GM23338 (cell line): ENCODE measurements around the gene B4GALT5. TPM values are rescaled to one million over a fixed set of nuclear protein-coding genes. Genes with fewer than 3 reads are reported as not detected.

Experiments
- ATAC-seq: fragments of 200-7000 bp; cut with Tn5 transposase; 3 replicates; pipeline ENCODE4 v1.9.1; 2020
- DNase-seq: peaks from one replicate; pipeline ENCODE4 v3.0.0-alpha.2; 2015; ENCODE audit warnings: low spot score
- H2AFZ ChIP-seq: fragments of 200-600 bp; sonication (generic); 2 replicates; pipeline ENCODE4 v1.8.0; 2016; ENCODE audit warnings: antibody characterized with exemption, mild to moderate bottlenecking, moderate library complexity
- H3F3A ChIP-seq: fragments of 200-600 bp; sonication (generic); replicated peaks from 2 replicates; pipeline ENCODE4 v1.8.0; 2017; ENCODE audit warnings: antibody characterized with exemption, mixed run types, low read depth
- H3K27ac ChIP-seq: fragments of 200-600 bp; sonication (generic); 2 replicates; pipeline ENCODE4 v1.6.1; 2016; ENCODE audit warnings: low read depth
- H3K27me3 ChIP-seq: fragments of 200-600 bp; sonication (generic); 2 replicates; pipeline ENCODE4 v1.8.0; 2016; ENCODE audit warnings: mild to moderate bottlenecking, mixed run types, moderate library complexity; ENCODE audit not compliant: insufficient read depth
- H3K36me3 ChIP-seq: fragments of 200-600 bp; sonication (generic); 2 replicates; pipeline ENCODE4 v1.8.0; 2016; ENCODE audit warnings: mild to moderate bottlenecking; ENCODE audit not compliant: insufficient read depth
- H3K4me1 ChIP-seq: fragments of 200-600 bp; sonication (generic); 2 replicates; pipeline ENCODE4 v1.8.0; 2016; ENCODE audit warnings: mild to moderate bottlenecking, moderate library complexity; ENCODE audit not compliant: insufficient read depth
- H3K4me2 ChIP-seq: fragments of 200-600 bp; sonication (generic); 2 replicates; pipeline ENCODE4 v1.7.1; 2017; ENCODE audit warnings: mixed run types
- H3K4me3 ChIP-seq: fragments of 200-600 bp; sonication (generic); 2 replicates; pipeline ENCODE4 v1.6.1; 2016; ENCODE audit warnings: mixed run types
- H3K79me2 ChIP-seq: fragments of 200-600 bp; sonication (generic); replicated peaks from 2 replicates; pipeline ENCODE4 v1.8.0; 2017; ENCODE audit warnings: mild to moderate bottlenecking; ENCODE audit not compliant: insufficient read depth
- H3K9me2 ChIP-seq: fragments of 200-600 bp; sonication (generic); 2 replicates; pipeline ENCODE4 v1.8.0; 2017; ENCODE audit not compliant: insufficient read depth
- H4K20me1 ChIP-seq: fragments of 200-600 bp; sonication (generic); replicated peaks from 2 replicates; pipeline ENCODE4 v1.8.0; 2017; ENCODE audit warnings: mild to moderate bottlenecking; ENCODE audit not compliant: insufficient read depth
- H3K27ac Mint-ChIP-seq: 2 replicates; pipeline ENCODE4 v1.8.0; 2020; ENCODE audit warnings: inconsistent platforms, mild to moderate bottlenecking, moderate library complexity, mixed read lengths
- H3K27me3 Mint-ChIP-seq: 3 replicates; pipeline ENCODE4 v1.8.0; 2022; ENCODE audit warnings: low read depth, mild to moderate bottlenecking, moderate library complexity, mixed read lengths, inconsistent platforms; ENCODE audit not compliant: insufficient read depth, poor library complexity
- H3K36me3 Mint-ChIP-seq: 3 replicates; pipeline ENCODE4 v1.8.0; 2021; ENCODE audit warnings: low read depth, mild to moderate bottlenecking, inconsistent platforms, moderate library complexity, mixed read lengths
- H3K4me1 Mint-ChIP-seq: 3 replicates; pipeline ENCODE4 v1.8.0; 2020; ENCODE audit warnings: mild to moderate bottlenecking, inconsistent platforms, mixed read lengths
- H3K4me3 Mint-ChIP-seq: 3 replicates; pipeline ENCODE4 v1.8.0; 2021; ENCODE audit warnings: moderate library complexity, mild to moderate bottlenecking, inconsistent platforms, mixed read lengths
- H3K9me3 Mint-ChIP-seq: 3 replicates; pipeline ENCODE4 v1.8.0; 2020; ENCODE audit warnings: moderate library complexity, mild to moderate bottlenecking, inconsistent platforms, mixed read lengths
- CREB1 ChIP-seq: fragments of 250-450 bp; sonication (Bioruptor Pico); IDR thresholded peaks from 2 replicates; pipeline ENCODE4 v1.5.0; 2020; ENCODE audit warnings: low read depth, mild to moderate bottlenecking, moderate library complexity
- CTCF ChIP-seq, 2 experiments: fragments of 200-600 bp in 1 of 2; sonication (generic) in 1 of 2; conservative IDR thresholded peaks; 2 replicates each; pipeline versions ENCODE4 v1.5.1 to v1.6.1; 2016 to 2017; ENCODE audit warnings: antibody characterized with exemption in 2 of 2, low read depth in 2 of 2, mild to moderate bottlenecking in 2 of 2, moderate library complexity in 1 of 2
- ETS1 ChIP-seq: IDR thresholded peaks from 2 replicates; pipeline ENCODE4 v1.6.1; 2016; ENCODE audit warnings: antibody characterized with exemption
- EZH2 ChIP-seq: fragments of 200-600 bp; sonication (generic); IDR thresholded peaks from one replicate; pipeline ENCODE4 v1.8.0; 2017; ENCODE audit warnings: antibody characterized with exemption, mild to moderate bottlenecking, low read depth; ENCODE audit not compliant: unreplicated experiment
- EZH2phosphoT487 ChIP-seq: fragments of 200-600 bp; sonication (generic); IDR thresholded peaks from one replicate; pipeline ENCODE4 v1.8.1; 2018; ENCODE audit warnings: antibody characterized with exemption; ENCODE audit not compliant: unreplicated experiment
- JUNB ChIP-seq: IDR thresholded peaks from one replicate; pipeline ENCODE4 v1.6.1; 2016; ENCODE audit warnings: antibody characterized with exemption; ENCODE audit not compliant: unreplicated experiment
- NANOG ChIP-seq: IDR thresholded peaks from 2 replicates; pipeline ENCODE4 v1.6.1; 2016; ENCODE audit warnings: antibody characterized with exemption, borderline replicate concordance
- POLR2AphosphoS5 ChIP-seq: IDR thresholded peaks from 2 replicates; pipeline ENCODE4 v1.6.1; 2016; ENCODE audit warnings: antibody characterized with exemption, low read depth
- STAT1 ChIP-seq: IDR thresholded peaks from one replicate; pipeline ENCODE4 v1.6.1; 2016; ENCODE audit warnings: antibody characterized with exemption; ENCODE audit not compliant: unreplicated experiment
- ZNF114 ChIP-seq: fragments of 250-450 bp; sonication (Bioruptor Pico); IDR thresholded peaks from 2 replicates; pipeline ENCODE4 v1.5.0; 2020; ENCODE audit warnings: mild to moderate bottlenecking, moderate library complexity
- ZNF331 ChIP-seq: fragments of 250-450 bp; sonication (Bioruptor Pico); IDR thresholded peaks from 2 replicates; pipeline ENCODE4 v1.5.0; 2020; ENCODE audit warnings: low read depth, mild to moderate bottlenecking, moderate library complexity
- ZNF462 ChIP-seq: fragments of 250-450 bp; sonication (Bioruptor Pico); IDR thresholded peaks from 2 replicates; pipeline ENCODE4 v1.5.0; 2020; ENCODE audit warnings: mild to moderate bottlenecking, moderate library complexity
- polyA plus RNA-seq: library from polyadenylated mRNA; unstranded; fragments of >200 nt; fragmentation: Nextera tagmentation; extraction: Ambion mirVana; gene quantifications from 2 replicates; pipeline ENCODE4 v1.2.1, GENCODE V29; 2016
- total RNA-seq: library from RNA; depleted of rRNA; stranded (reverse); fragments of >200 nt; shearing (Covaris generic); gene quantifications from 2 replicates; pipeline ENCODE4 v1.2.3, GENCODE V29; 2014
- TF ChIP-seq, protein P1 (sequence below): IDR thresholded peaks from one replicate; pipeline ENCODE4 v1.6.1; 2018; ENCODE audit warnings: antibody characterized with exemption; ENCODE audit not compliant: unreplicated experiment

B4GALT5 gene
- total and polyA plus RNA-seq, 2 experiments from 2014 or later: 19.1 to 50.3 TPM

GRCh38 chr20:49637046-49637637 lies 76.5 kb downstream of the B4GALT5 start:
- no peak overlapping the region for H3K4me3 Mint-ChIP-seq
- no peak for TF ChIP-seq ZNF462 (CRISPR knock-in tag)
- TF ChIP-seq ZNF114 (CRISPR knock-in tag): no peak
- no peak for TF ChIP-seq JUNB
- TF ChIP-seq ETS1: no peak
- TF ChIP-seq EZH2: no peak
- TF ChIP-seq, protein P1, sequence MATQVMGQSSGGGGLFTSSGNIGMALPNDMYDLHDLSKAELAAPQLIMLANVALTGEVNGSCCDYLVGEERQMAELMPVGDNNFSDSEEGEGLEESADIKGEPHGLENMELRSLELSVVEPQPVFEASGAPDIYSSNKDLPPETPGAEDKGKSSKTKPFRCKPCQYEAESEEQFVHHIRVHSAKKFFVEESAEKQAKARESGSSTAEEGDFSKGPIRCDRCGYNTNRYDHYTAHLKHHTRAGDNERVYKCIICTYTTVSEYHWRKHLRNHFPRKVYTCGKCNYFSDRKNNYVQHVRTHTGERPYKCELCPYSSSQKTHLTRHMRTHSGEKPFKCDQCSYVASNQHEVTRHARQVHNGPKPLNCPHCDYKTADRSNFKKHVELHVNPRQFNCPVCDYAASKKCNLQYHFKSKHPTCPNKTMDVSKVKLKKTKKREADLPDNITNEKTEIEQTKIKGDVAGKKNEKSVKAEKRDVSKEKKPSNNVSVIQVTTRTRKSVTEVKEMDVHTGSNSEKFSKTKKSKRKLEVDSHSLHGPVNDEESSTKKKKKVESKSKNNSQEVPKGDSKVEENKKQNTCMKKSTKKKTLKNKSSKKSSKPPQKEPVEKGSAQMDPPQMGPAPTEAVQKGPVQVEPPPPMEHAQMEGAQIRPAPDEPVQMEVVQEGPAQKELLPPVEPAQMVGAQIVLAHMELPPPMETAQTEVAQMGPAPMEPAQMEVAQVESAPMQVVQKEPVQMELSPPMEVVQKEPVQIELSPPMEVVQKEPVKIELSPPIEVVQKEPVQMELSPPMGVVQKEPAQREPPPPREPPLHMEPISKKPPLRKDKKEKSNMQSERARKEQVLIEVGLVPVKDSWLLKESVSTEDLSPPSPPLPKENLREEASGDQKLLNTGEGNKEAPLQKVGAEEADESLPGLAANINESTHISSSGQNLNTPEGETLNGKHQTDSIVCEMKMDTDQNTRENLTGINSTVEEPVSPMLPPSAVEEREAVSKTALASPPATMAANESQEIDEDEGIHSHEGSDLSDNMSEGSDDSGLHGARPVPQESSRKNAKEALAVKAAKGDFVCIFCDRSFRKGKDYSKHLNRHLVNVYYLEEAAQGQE: no peak
- no peak for TF ChIP-seq CREB1 (CRISPR knock-in tag)
- no peak for TF ChIP-seq POLR2AphosphoS5
- TF ChIP-seq CTCF (conservative IDR thresholded peaks at IDR 0.05; ENCODE audit: low read depth in 2 of 2): no peak
- no peak for TF ChIP-seq NANOG
- TF ChIP-seq EZH2phosphoT487: no peak
- TF ChIP-seq STAT1: no peak
- TF ChIP-seq ZNF331: no peak
- H3K9me3 Mint-ChIP-seq: no peaks in the 10 kb centered on the region; the same call in 2 of the 3 replicates
- Histone ChIP-seq H3K4me1 (peaks cover 27% of the 10 kb centered on the region), H2AFZ (no peak overlapping the region), H3K36me3 (peaks cover 63% of the 10 kb centered on the region), H3K4me2 (no peak overlapping the region), H3K4me3 (no peak overlapping the region), H3K79me2 (peaks cover 21% of the 10 kb centered on the region), H3F3A (peaks cover 11% of the 10 kb centered on the region; the same call in 1 of the 2 replicates), H3K27ac (no peak overlapping the region), H4K20me1 (peaks cover 20% of the 10 kb centered on the region), H3K27me3 (no peaks in the 10 kb centered on the region), H3K9me2 (no peaks in the 10 kb centered on the region)
- no peak overlapping the region for H3K27ac Mint-ChIP-seq
- ATAC-seq (no peak), DNase-seq (no peak)
- peaks cover 85% of the 10 kb centered on the region for H3K36me3 Mint-ChIP-seq
- peaks cover 23% of the 10 kb centered on the region for H3K27me3 Mint-ChIP-seq
- H3K4me1 Mint-ChIP-seq: peaks cover 33% of the 10 kb centered on the region
